HG03039 (cell line): Measurements from ENCODE around the gene ABHD16B.

Experiments used
- ATAC-seq: cut with Tn5 transposase; IDR thresholded peaks from one replicate; pipeline ENCODE4 v1.9.1; 2021; ENCODE audit warnings: mild to moderate bottlenecking, moderate library complexity; ENCODE audit not compliant: unreplicated experiment

Gene ABHD16B

DNA sequence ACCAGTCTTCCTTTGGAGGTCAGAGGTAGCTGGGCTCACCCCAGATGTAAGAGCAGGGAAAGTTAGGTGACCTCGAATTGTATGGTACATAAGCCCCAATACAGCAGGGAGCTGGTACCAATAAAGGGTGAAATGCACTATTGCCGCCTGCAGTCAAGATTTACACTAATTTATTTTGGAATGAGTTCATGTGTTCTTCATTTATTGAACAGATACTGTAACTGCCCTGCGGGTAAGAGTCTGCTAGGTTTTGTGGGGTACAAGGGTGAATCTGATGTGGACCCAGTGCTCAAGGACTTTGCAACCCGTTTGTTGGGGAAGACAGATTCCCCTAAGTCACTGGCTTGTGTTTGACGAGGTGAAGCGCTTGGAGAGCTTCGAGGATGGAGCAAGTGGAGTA lies 31.1 kb downstream of the ABHD16B start:
- no peak for ATAC-seq

DNA sequence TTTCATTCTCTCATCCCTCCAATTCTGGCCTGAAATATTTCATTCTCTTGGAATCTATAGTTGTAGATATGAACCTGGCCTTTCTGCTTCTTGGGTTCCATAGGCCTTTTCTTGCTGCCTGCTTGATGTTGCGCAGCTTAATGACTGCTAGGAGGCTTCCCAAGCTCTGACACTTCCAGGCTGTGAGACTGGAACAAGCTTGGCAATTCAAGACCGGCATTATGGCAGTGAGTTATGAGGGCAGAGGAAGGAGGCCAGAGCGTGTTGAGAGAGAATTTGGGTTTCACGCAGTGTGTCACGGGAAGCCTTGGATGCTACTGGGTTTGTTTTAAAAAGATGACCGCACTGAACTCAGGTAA lies 32.7 kb downstream of the ABHD16B start:
- no peak for ATAC-seq

DNA sequence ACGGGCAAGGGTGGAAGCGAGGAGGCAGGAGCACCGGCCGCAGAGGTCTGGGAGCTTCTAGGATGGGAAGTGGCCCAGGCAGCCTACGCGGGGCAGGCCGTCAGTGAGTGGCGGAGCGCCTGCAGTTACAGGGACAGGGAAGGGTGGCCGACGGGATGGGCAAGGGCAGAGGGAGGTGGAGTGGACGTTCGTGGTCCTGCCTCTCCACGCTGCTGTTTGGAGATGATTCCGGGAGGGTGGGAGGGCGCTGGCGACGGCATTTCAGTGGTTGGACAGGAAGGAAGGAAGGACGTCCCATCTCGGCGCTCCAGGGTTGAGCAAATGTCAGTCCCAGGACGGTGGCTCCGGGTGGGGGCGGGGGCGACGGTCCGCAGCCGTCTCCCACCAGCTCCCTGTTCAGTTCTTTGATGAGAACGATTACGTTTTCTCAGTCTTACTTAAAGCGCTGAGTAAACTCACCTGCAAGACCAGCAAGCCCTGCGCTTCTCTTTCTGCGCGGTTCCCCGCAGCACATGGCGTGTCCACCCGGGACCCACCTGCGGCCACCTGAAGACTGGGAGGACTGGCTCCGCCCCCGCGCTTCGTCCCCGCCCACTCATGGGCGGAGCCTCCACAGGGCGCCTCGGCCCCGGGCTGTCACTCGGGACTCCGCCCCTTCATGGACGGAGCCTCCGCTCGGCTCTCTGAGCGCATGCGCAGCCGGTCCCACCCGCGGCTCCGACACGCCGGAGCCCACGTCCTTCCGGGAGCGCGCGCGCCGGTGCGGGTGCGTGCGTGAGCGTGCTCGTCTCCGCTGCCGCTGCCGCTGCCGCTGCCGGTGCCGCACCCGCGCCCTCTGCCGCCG lies 33.3 kb downstream of the ABHD16B start, which contains the start of gene DNAJC5:
DNAJC5 (plus strand) TSS at position 769 of the 844 bp plus-strand sequence. CDS start 33,220 bp downstream, outside the sequence.
- peak; percentile 90 for ATAC-seq

DNA sequence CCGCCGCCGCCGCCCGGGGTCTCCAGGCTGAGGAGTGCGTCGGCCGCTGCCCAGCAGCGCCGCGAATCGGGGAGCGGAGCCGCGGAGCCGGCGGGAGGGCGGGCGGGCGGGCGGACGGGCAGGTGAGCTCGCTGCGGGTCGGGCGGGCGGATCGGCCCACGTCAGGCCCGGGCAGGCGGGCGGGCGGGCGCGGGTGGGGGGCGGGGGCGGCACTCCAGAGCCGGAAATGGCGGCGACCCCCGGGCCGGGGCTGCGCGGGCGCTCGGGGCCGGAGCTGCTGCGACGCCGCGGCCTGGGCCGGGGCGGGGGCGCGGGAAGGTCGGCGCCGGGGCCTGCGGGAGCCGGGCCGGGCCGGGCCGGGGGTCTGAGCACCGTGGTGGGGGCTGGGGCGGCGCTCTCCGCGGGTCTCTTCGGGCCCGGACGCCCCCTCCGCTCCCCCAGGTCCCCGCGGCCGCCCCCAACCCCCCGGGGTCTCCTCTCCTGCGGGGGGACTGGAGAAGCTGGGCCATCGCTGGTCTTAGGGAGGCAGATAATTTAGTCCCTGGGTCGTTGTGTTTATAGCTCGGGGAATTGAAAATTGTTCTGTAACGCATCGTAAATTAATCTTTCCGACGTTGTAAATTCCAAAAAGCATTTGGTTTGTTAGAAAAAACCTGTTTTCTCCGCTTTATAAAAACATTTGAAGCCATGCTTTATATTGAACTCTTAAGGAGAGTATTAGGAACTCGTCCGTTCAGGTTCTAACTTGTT lies 34.1 kb downstream of the ABHD16B start:
- peak; percentile 14 for ATAC-seq

DNA sequence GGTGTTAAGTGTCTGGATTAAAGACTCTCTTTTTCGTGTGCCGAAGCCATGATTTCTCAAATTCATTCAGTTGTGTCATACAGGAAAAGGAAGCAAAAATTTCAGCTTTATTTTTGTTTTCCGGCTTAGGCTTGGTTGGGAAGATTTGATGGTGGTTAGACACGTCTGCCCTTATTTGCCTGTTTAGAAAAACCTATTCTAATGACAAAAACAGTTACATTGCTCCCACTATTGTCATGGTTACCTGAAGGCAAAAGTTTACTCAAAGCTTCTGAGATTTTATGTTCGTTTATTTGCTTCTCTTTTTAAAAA lies 34.6 kb downstream of the ABHD16B start:
- no peak for ATAC-seq

DNA sequence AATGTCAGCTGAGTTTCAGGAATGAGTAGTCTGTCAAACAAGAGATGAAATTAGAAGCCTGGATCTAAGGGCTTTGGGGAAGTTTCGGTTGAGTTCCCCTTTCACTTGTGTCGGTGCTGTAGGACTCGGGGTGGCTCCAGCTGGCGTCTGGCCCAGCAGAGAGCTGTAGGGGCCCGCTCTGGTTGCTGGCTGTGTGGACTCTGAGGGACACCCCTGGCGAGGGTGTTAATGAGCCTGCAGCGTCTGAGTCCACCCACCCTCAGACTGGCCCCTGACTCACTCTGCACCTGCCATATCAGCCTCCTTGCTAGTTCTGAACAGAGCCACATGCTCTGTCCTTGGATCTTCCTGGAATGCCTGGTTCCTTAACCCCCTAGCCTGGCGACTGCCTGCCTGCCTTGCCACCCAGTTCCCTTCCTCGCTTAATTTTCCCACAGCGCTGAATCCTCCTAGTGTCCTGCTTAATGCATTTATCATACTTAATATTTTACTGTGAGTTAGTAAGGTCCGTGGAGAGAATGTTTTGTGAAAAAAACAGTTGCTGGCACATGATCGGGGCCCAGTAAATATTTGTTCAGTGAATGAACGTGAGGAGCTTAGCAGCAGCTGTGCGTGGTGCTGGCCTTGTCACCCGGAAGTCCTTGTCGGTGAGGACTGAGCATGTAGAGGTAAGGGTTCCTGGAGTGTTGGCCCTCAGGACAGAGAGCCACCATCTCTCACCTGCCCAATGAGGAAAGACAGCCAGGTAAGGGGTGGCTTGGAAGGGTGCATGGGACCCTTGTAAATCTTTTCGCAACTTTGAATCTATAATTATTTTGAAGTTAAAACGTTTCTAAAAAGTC lies 35.2 kb downstream of the ABHD16B start:
- no peak for ATAC-seq

DNA sequence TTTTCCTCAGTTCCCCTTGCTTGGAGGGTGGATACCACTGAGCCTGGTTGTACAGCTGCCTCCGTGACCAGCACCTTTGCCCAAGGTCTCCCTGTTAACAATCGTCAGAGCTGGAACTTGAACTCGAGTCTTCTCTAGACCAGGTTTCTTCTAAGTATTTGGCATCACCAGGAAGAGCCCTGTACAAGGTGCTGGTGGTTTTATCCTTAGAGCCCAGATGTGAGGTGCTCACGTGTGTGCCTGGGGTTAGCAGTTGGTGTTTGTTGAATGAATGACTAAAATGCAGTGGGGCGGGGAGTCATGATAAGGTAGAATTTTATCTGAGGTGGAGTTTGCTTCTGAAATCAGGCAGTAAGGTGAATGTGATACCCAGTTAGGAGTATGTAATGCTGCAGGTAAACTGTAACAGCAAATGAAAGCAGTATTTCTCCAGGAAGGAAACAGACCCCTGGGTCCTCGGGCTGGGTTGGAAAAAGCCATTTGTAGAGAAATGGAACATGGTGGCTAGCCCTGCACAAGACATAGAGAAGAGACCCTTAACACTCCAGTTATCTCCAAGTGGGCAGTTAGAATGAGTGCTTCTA lies 36.8 kb downstream of the ABHD16B start:
- ATAC-seq: no peak

DNA sequence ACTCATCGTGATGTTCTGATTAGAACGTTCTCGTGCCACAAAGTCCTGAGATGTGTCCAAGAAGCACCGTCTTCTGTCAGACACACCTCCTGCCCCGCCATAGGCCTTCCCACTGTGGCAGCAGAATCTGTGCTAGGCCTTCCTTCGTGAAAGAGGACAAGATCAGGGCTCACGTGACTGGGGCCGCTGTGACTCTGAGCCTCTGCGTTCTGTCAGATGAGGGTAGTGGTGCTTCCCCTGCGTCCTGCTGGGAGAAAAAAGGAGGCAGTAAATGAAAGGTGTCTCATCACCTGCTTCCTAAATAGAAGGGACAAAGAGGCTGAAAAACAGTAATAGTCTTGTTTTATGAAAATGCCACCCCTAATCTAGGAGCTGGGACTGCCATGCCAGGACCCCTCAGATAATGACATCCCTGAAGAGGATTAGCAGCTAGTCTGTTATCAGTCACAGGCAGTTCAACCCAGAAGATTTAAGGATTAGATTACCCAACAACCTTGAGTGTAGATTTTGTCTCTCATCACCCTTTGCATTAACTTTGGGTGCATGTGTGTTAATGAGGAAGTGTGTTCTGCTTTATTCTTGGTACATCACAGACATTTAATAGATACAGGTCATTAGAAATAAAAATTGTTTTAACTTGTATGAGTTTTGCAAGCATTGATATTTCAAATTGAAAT lies 37.7 kb downstream of the ABHD16B start:
- ATAC-seq: no peak

DNA sequence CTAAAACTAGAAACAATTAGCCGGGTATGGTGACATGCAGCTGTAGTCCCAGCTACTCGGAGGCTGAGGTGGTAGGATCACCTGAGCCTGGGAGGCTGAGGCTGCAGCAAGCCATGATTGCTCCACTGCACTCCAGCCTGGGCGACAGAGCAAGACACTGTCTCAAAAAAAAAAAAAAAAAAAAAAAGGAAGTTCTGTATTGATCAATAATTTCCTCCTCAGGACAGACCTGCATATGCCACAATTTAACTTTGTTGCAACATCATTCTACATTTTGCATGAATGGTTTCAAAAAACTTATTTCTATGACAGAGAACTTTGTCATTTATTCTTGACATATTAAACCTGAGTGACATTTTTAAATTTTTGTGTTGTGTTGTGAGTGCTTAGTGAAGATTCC lies 39.1 kb downstream of the ABHD16B start:
- no peak for ATAC-seq

DNA sequence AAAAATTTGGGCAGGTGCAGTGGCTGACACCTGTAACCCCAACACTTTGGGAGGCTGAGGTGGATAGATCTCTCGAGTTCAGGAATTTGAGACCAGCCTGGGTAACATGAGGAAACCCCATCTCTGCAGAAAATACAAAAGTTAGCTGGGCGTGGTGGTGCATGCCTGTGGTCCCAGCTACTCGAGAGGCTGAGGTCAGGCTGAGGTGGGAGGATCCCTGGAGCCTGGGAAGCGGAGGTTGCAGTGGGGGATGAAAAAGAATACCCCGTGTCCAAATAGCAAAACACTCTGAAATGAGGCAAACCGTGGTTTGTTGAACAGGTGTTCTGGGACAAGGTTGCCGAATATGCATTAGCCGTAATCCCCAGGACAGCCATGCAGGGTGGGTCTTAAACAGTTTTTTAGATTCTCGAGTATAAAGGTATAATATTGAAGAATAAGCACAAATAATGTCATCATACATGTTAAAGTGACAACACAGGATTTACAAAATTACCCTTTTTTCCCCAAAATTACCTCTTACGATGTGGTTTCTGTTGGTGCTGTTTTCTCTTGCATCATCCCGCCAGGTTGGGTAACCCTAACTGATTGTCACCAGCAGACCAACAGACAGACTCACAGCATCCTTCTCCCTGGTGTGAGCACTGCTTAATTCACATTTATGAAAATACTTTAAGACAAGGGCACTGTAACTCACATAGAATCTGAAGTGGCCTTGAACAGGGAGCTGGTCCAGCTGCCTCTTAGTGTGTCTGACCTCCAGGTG lies 42.7 kb downstream of the ABHD16B start:
- no peak for ATAC-seq

DNA sequence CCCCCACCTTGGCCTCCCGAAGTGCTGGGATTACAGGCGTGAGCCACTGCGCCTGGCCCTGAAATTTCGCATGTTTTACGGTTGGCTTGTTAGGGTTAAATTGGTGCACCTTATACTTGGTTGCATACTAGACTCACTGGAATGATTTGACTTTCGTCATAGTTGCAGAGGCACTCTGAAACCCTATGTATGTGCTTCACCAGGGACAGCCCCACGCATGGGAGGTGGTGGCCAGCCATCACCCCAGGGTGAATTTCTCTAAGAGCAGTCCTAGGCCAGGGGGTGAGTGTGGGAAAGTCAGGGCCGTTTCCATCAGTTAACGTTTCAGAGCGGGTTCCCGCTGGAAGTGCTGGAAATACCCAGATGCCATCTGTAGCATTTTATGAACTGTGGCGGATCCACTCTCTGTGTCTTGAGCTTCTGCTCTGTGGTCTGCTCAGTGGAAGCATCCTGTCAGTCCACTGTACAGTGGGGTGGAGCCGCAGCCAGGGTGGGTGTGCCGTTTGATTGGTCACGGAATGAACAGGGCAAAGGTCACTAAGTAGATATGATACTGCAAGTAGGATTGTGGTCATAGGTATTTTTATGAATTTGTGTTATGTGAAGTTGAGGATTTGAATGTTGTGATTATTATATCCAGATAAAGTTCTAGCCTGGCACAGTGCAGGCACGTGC lies 46.8 kb downstream of the ABHD16B start:
- no peak for ATAC-seq

DNA sequence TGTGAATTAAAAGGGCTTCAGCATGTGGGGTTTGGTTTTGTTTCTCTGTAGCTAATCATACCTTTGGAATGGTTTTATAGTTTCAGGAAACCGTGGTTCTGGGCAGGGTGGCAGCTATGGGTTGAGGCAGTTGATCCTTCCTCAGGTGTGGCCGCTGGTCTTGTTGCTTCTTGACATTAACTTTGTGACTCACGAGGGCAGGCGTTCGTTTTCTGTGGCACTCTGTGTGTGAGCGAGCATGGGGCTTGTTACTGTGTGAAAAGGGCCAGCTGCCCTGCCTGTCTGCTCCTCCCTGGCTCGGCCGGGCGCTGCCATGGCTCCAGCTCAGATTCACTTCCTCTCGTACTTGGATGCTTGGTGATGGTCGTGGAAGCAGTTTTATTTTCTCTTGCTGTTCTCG lies 49.9 kb downstream of the ABHD16B start:
- ATAC-seq: no peak
